ENCODE results near the gene SLC35E3.
A peak's percentile ranks its signal among the peaks of the same experiment; 100 is the strongest.

Gene SLC35E3

GRCh38 chr12:68824131-68824530 is 78.2 kb downstream of the SLC35E3 start:
- Mint-ChIP-seq H3K9me3 (no peaks in the 10 kb centered on the region), H3K4me1 (peaks cover 31% of the 10 kb centered on the region), H3K27ac (peak overlapping the region; percentile 33), H3K36me3 (ENCODE audit: low read depth) (peaks cover 54% of the 10 kb centered on the region), H3K4me3 (no peak overlapping the region), H3K27me3 (no peaks in the 10 kb centered on the region)
- ATAC-seq = no peak
- no peak for DNase-seq

- H3K27me3 Mint-ChIP-seq = no peaks in the 10 kb centered on the region
- peak overlapping the region; percentile 33 for H3K27ac Mint-ChIP-seq
- H3K4me1 Mint-ChIP-seq = peaks cover 31% of the 10 kb centered on the region
- H3K9me3 Mint-ChIP-seq = no peaks in the 10 kb centered on the region
- ATAC-seq = no peak
- H3K36me3 Mint-ChIP-seq (ENCODE audit: low read depth) = peaks cover 49% of the 10 kb centered on the region
- no peak for DNase-seq
- no peak overlapping the region for H3K4me3 Mint-ChIP-seq
Observed at GRCh38 chr12:68824597-68825250, 78.7 kb downstream of the SLC35E3 start.

- ATAC-seq (no peak), DNase-seq (no peak)
- Mint-ChIP-seq H3K27ac (peak overlapping the region; percentile 7), H3K36me3 (ENCODE audit: low read depth) (peaks cover 52% of the 10 kb centered on the region), H3K4me1 (peaks cover 34% of the 10 kb centered on the region), H3K9me3 (no peaks in the 10 kb centered on the region), H3K27me3 (no peaks in the 10 kb centered on the region), H3K4me3 (no peak overlapping the region)
Observed at GRCh38 chr12:68825569-68826217, 79.7 kb downstream of the SLC35E3 start.

- peaks cover 29% of the 10 kb centered on the region for H3K4me1 Mint-ChIP-seq
- no peak overlapping the region for H3K4me3 Mint-ChIP-seq
- peak overlapping the region; percentile 35 for H3K27ac Mint-ChIP-seq
- H3K9me3 Mint-ChIP-seq = no peaks in the 10 kb centered on the region
- H3K27me3 Mint-ChIP-seq = no peaks in the 10 kb centered on the region
- ATAC-seq (no peak), DNase-seq (no peak)
- peaks cover 56% of the 10 kb centered on the region for H3K36me3 Mint-ChIP-seq (ENCODE audit: low read depth)
Observed at GRCh38 chr12:68827895-68828671, 82.1 kb downstream of the SLC35E3 start.

- Mint-ChIP-seq H3K4me1 (peaks cover 29% of the 10 kb centered on the region), H3K36me3 (ENCODE audit: low read depth) (peaks cover 54% of the 10 kb centered on the region), H3K27me3 (no peaks in the 10 kb centered on the region), H3K9me3 (no peaks in the 10 kb centered on the region), H3K27ac (peak overlapping the region; percentile 28), H3K4me3 (no peak overlapping the region)
- DNase-seq (no peak), ATAC-seq (no peak)
Observed at GRCh38 chr12:68828672-68829068, 82.7 kb downstream of the SLC35E3 start.
